ENCODE results near the gene RNF212. TPM values are rescaled to one million over a fixed set of nuclear protein-coding genes. Genes with fewer than 3 reads are reported as not detected.

Gene RNF212
- total and polyA plus RNA-seq, 2 experiments from 2014 or later: 17.0 to 20.6 TPM

DNA sequence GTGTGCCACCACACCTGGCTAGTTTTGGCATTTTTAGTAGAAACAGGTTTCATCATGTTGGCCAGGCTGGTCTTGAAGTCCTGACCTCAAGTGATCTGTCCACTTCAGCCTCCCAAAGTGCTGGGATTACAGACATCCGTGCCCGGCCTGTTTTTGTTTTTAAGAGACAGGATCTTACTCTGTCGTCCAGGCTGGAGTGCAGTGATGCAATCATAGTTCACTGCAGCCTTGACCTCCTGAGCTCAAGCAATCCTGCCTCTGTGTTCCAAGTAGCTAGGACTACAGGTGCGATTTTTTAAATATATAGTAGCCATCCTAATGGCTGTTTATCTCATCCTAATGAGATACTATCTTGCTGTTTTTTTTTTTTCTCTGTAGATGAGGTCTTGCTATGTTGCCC is 47.6 kb downstream of the RNF212 start:
- Histone ChIP-seq H2AFZ (no peak overlapping the region), H3K4me1 (ENCODE audit: insufficient read depth) (no peaks in the 10 kb centered on the region), H3K4me3 (no peak overlapping the region), H3K4me2 (no peak overlapping the region), H3K27ac (ENCODE audit: low read depth) (no peak overlapping the region), H4K20me1 (replicated peaks; ENCODE audit: insufficient read depth) (no peaks in the 10 kb centered on the region), H3K27me3 (ENCODE audit: insufficient read depth) (no peaks in the 10 kb centered on the region), H3F3A (replicated peaks; ENCODE audit: low read depth) (no peaks in the 10 kb centered on the region), H3K36me3 (ENCODE audit: insufficient read depth) (no peaks in the 10 kb centered on the region), H3K9me2 (ENCODE audit: insufficient read depth) (no peaks in the 10 kb centered on the region), H3K79me2 (replicated peaks; ENCODE audit: insufficient read depth) (no peaks in the 10 kb centered on the region)
- Mint-ChIP-seq H3K4me3 (no peak overlapping the region), H3K36me3 (ENCODE audit: low read depth) (peaks cover 2% of the 10 kb centered on the region; the same call in 1 of the 3 replicates), H3K27ac (no peak overlapping the region), H3K4me1 (no peaks in the 10 kb centered on the region), H3K9me3 (peaks cover 2% of the 10 kb centered on the region; the same call in 2 of the 3 replicates), H3K27me3 (ENCODE audit: insufficient read depth, low read depth, poor library complexity) (peaks cover 5% of the 10 kb centered on the region)
- no peak for ATAC-seq
- no peak for DNase-seq (ENCODE audit: low spot score)
- TF ChIP-seq POLR2AphosphoS5 (IDR thresholded peaks at IDR 0.05; ENCODE audit: low read depth) (no peak), EZH2phosphoT487 (IDR thresholded peaks at IDR 0.05; ENCODE audit: unreplicated experiment) (no peak), ZNF114 (CRISPR knock-in tag; IDR thresholded peaks at IDR 0.05) (no peak), ZNF331 (CRISPR knock-in tag; IDR thresholded peaks at IDR 0.05; ENCODE audit: low read depth) (no peak), EZH2 (IDR thresholded peaks at IDR 0.05; ENCODE audit: low read depth, unreplicated experiment) (no peak)
- TF ChIP-seq, protein P1, sequence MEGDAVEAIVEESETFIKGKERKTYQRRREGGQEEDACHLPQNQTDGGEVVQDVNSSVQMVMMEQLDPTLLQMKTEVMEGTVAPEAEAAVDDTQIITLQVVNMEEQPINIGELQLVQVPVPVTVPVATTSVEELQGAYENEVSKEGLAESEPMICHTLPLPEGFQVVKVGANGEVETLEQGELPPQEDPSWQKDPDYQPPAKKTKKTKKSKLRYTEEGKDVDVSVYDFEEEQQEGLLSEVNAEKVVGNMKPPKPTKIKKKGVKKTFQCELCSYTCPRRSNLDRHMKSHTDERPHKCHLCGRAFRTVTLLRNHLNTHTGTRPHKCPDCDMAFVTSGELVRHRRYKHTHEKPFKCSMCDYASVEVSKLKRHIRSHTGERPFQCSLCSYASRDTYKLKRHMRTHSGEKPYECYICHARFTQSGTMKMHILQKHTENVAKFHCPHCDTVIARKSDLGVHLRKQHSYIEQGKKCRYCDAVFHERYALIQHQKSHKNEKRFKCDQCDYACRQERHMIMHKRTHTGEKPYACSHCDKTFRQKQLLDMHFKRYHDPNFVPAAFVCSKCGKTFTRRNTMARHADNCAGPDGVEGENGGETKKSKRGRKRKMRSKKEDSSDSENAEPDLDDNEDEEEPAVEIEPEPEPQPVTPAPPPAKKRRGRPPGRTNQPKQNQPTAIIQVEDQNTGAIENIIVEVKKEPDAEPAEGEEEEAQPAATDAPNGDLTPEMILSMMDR (conservative IDR thresholded peaks at IDR 0.05; ENCODE audit: low read depth in 2 of 2): no peak
- TF ChIP-seq, protein P2, sequence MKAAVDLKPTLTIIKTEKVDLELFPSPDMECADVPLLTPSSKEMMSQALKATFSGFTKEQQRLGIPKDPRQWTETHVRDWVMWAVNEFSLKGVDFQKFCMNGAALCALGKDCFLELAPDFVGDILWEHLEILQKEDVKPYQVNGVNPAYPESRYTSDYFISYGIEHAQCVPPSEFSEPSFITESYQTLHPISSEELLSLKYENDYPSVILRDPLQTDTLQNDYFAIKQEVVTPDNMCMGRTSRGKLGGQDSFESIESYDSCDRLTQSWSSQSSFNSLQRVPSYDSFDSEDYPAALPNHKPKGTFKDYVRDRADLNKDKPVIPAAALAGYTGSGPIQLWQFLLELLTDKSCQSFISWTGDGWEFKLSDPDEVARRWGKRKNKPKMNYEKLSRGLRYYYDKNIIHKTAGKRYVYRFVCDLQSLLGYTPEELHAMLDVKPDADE (IDR thresholded peaks at IDR 0.05): no peak

DNA sequence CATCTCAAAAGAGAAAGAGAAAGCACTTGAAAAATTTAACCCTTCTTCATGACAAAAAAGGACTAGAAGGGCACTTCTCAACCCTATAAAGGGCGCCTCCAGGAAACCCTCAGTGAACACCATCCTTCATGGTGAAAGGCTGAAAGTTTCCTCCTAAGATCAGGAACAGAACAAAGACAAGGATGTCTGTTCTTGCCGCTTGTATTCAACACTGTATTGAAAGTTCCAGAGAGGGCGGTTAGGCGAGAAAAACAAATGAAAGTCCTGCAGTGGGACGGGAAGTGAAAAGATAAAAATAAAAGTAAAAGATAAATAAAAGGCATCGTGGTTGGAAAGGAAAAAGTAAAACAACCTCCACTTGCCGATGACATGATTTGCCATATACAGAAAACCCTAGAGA is 50.9 kb downstream of the RNF212 start:
- ATAC-seq (no peak), DNase-seq (ENCODE audit: low spot score) (no peak)
- no peak overlapping the region for H3K4me3 ChIP-seq
- H3K27ac ChIP-seq (ENCODE audit: low read depth): no peak overlapping the region
- no peaks in the 10 kb centered on the region for H3K9me3 Mint-ChIP-seq
- H3K36me3 ChIP-seq (ENCODE audit: insufficient read depth): no peaks in the 10 kb centered on the region
- H4K20me1 ChIP-seq (replicated peaks; ENCODE audit: insufficient read depth): no peaks in the 10 kb centered on the region
- no peaks in the 10 kb centered on the region for H3K36me3 Mint-ChIP-seq (ENCODE audit: low read depth)
- H3F3A ChIP-seq (replicated peaks; ENCODE audit: low read depth): no peaks in the 10 kb centered on the region
- no peaks in the 10 kb centered on the region for H3K79me2 ChIP-seq (replicated peaks; ENCODE audit: insufficient read depth)
- H3K27me3 ChIP-seq (ENCODE audit: insufficient read depth): no peaks in the 10 kb centered on the region
- H3K4me3 Mint-ChIP-seq: no peak overlapping the region
- no peak overlapping the region for H3K27ac Mint-ChIP-seq
- H3K9me2 ChIP-seq (ENCODE audit: insufficient read depth): no peaks in the 10 kb centered on the region
- no peak overlapping the region for H2AFZ ChIP-seq
- H3K4me1 ChIP-seq (ENCODE audit: insufficient read depth): no peaks in the 10 kb centered on the region
- peaks cover 7% of the 10 kb centered on the region for H3K27me3 Mint-ChIP-seq (ENCODE audit: insufficient read depth, low read depth, poor library complexity)
- H3K4me1 Mint-ChIP-seq: no peaks in the 10 kb centered on the region
- no peak overlapping the region for H3K4me2 ChIP-seq
- TF ChIP-seq ZNF114 (CRISPR knock-in tag; IDR thresholded peaks at IDR 0.05) (no peak), EZH2 (IDR thresholded peaks at IDR 0.05; ENCODE audit: low read depth, unreplicated experiment) (no peak), NANOG (IDR thresholded peaks at IDR 0.05; ENCODE audit: borderline replicate concordance) (no peak), EZH2phosphoT487 (IDR thresholded peaks at IDR 0.05; ENCODE audit: unreplicated experiment) (no peak), STAT1 (IDR thresholded peaks at IDR 0.05; ENCODE audit: unreplicated experiment) (no peak), JUNB (IDR thresholded peaks at IDR 0.05; ENCODE audit: unreplicated experiment) (no peak)
- TF ChIP-seq, protein P3, sequence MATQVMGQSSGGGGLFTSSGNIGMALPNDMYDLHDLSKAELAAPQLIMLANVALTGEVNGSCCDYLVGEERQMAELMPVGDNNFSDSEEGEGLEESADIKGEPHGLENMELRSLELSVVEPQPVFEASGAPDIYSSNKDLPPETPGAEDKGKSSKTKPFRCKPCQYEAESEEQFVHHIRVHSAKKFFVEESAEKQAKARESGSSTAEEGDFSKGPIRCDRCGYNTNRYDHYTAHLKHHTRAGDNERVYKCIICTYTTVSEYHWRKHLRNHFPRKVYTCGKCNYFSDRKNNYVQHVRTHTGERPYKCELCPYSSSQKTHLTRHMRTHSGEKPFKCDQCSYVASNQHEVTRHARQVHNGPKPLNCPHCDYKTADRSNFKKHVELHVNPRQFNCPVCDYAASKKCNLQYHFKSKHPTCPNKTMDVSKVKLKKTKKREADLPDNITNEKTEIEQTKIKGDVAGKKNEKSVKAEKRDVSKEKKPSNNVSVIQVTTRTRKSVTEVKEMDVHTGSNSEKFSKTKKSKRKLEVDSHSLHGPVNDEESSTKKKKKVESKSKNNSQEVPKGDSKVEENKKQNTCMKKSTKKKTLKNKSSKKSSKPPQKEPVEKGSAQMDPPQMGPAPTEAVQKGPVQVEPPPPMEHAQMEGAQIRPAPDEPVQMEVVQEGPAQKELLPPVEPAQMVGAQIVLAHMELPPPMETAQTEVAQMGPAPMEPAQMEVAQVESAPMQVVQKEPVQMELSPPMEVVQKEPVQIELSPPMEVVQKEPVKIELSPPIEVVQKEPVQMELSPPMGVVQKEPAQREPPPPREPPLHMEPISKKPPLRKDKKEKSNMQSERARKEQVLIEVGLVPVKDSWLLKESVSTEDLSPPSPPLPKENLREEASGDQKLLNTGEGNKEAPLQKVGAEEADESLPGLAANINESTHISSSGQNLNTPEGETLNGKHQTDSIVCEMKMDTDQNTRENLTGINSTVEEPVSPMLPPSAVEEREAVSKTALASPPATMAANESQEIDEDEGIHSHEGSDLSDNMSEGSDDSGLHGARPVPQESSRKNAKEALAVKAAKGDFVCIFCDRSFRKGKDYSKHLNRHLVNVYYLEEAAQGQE (IDR thresholded peaks at IDR 0.05; ENCODE audit: unreplicated experiment): no peak
- TF ChIP-seq, protein P2 (IDR thresholded peaks at IDR 0.05): no peak
- TF ChIP-seq, protein P1 (conservative IDR thresholded peaks at IDR 0.05; ENCODE audit: low read depth in 2 of 2): no peak

Data from GM23338 (cell line).